Measurements from ENCODE around the gene LACTB.

LACTB gene

GRCh38 chr15:63157118-63157843 lies 35.6 kb downstream of the LACTB start, which contains the start of gene RPS27L:
RPS27L (minus strand) TSS chr15:63157477; CDS start chr15:63157405, 72 bp downstream.
- H3K79me2 ChIP-seq (ENCODE audit: control insufficient read depth, insufficient read depth, low read length) = peaks cover 2% of the 10 kb centered on the region
- no peaks in the 10 kb centered on the region for H3K36me3 ChIP-seq (ENCODE audit: control insufficient read depth, insufficient read depth, low read length)
- H2BK5ac ChIP-seq (ENCODE audit: low read length) = peak within 1 kb of the TSS; percentile 44
- H2BK120ac ChIP-seq (ENCODE audit: low read depth, low read length) = no peak within 1 kb of the TSS
- no peaks in the 10 kb centered on the region for H3K4me1 ChIP-seq (ENCODE audit: control insufficient read depth, low read depth, low read length)
- peak within 1 kb of the TSS; percentile 84 for H3K4me3 ChIP-seq (ENCODE audit: low read length)
- H2AK5ac ChIP-seq (ENCODE audit: low read length) = no peak within 1 kb of the TSS
- H3K56ac ChIP-seq (ENCODE audit: low read length) = peak within 1 kb of the TSS; percentile 95
- H3K23ac ChIP-seq (ENCODE audit: low read length) = no peak within 1 kb of the TSS
- H3K4ac ChIP-seq (ENCODE audit: low read depth, low read length) = peak within 1 kb of the TSS; percentile 88
- WGBS (ENCODE audit: extremely low coverage, insufficient coverage, low lambda C conversion rate) = no CpG with 5 or more reads among the region's 60 CpGs
- H4K5ac ChIP-seq (ENCODE audit: low read length) = no peak within 1 kb of the TSS
- peak within 1 kb of the TSS; percentile 85 for H3K27ac ChIP-seq (ENCODE audit: low read depth, low read length)
- peak within 1 kb of the TSS; percentile 72 for H3K18ac ChIP-seq (ENCODE audit: low read length)
- no peaks in the 10 kb centered on the region for H3K79me1 ChIP-seq (ENCODE audit: low read length)
- H4K8ac ChIP-seq (ENCODE audit: low read depth, low read length) = peak within 1 kb of the TSS; percentile 84
- peak; percentile 98 for DNase-seq
- H3K9ac ChIP-seq (ENCODE audit: low read length) = peak within 1 kb of the TSS; percentile 85
- H3K27me3 ChIP-seq (ENCODE audit: insufficient read depth, low read length, poor library complexity) = no peaks in the 10 kb centered on the region
- H2BK15ac ChIP-seq (replicated peaks; ENCODE audit: low read depth) = no peak within 1 kb of the TSS
- peak within 1 kb of the TSS; percentile 87 for H3K4me2 ChIP-seq (ENCODE audit: low read length)

GRCh38 chr15:63157891-63158431 lies 36.3 kb downstream of the LACTB start:
- H2BK15ac ChIP-seq (replicated peaks; ENCODE audit: low read depth) = no peak overlapping the region
- no peak overlapping the region for H2BK120ac ChIP-seq (ENCODE audit: low read depth, low read length)
- H3K4me2 ChIP-seq (ENCODE audit: low read length) = peak overlapping the region; percentile 45
- peak overlapping the region; percentile 85 for H3K27ac ChIP-seq (ENCODE audit: low read depth, low read length)
- H3K18ac ChIP-seq (ENCODE audit: low read length) = peak overlapping the region; percentile 72
- peak overlapping the region; percentile 85 for H3K9ac ChIP-seq (ENCODE audit: low read length)
- WGBS (ENCODE audit: extremely low coverage, insufficient coverage, low lambda C conversion rate) = no CpG with 5 or more reads among the region's 18 CpGs
- DNase-seq = peak; percentile 84
- peak overlapping the region; percentile 95 for H3K56ac ChIP-seq (ENCODE audit: low read length)
- H4K5ac ChIP-seq (ENCODE audit: low read length) = no peak overlapping the region
- no peaks in the 10 kb centered on the region for H3K36me3 ChIP-seq (ENCODE audit: control insufficient read depth, insufficient read depth, low read length)
- peak overlapping the region; percentile 75 for H3K4me3 ChIP-seq (ENCODE audit: low read length)
- H3K27me3 ChIP-seq (ENCODE audit: insufficient read depth, low read length, poor library complexity) = no peaks in the 10 kb centered on the region
- H3K4ac ChIP-seq (ENCODE audit: low read depth, low read length) = peak overlapping the region; percentile 87
- H2BK5ac ChIP-seq (ENCODE audit: low read length) = no peak overlapping the region
- peak overlapping the region; percentile 84 for H4K8ac ChIP-seq (ENCODE audit: low read depth, low read length)
- no peak overlapping the region for H2AK5ac ChIP-seq (ENCODE audit: low read length)
- no peaks in the 10 kb centered on the region for H3K79me1 ChIP-seq (ENCODE audit: low read length)
- H3K4me1 ChIP-seq (ENCODE audit: control insufficient read depth, low read depth, low read length) = no peaks in the 10 kb centered on the region
- H3K23ac ChIP-seq (ENCODE audit: low read length) = no peak overlapping the region
- H3K79me2 ChIP-seq (ENCODE audit: control insufficient read depth, insufficient read depth, low read length) = peaks cover 2% of the 10 kb centered on the region

GRCh38 chr15:63160638-63161037 lies 39.0 kb downstream of the LACTB start:
- H3K18ac ChIP-seq (ENCODE audit: low read length) = no peak overlapping the region
- H3K79me1 ChIP-seq (ENCODE audit: low read length) = no peaks in the 10 kb centered on the region
- no peaks in the 10 kb centered on the region for H3K27me3 ChIP-seq (ENCODE audit: insufficient read depth, low read length, poor library complexity)

GRCh38 chr15:63163217-63163616 lies 41.6 kb downstream of the LACTB start:
- Histone ChIP-seq H2BK120ac (ENCODE audit: low read depth, low read length) (no peak overlapping the region), H3K36me3 (ENCODE audit: control insufficient read depth, insufficient read depth, low read length) (no peaks in the 10 kb centered on the region), H4K5ac (ENCODE audit: low read length) (no peak overlapping the region), H3K79me2 (ENCODE audit: control insufficient read depth, insufficient read depth, low read length) (no peaks in the 10 kb centered on the region), H3K27ac (ENCODE audit: low read depth, low read length) (no peak overlapping the region), H3K18ac (ENCODE audit: low read length) (no peak overlapping the region), H2BK15ac (replicated peaks; ENCODE audit: low read depth) (no peak overlapping the region), H3K23ac (ENCODE audit: low read length) (no peak overlapping the region), H3K79me1 (ENCODE audit: low read length) (no peaks in the 10 kb centered on the region), H3K4ac (ENCODE audit: low read depth, low read length) (no peak overlapping the region), H2BK5ac (ENCODE audit: low read length) (no peak overlapping the region), H3K9ac (ENCODE audit: low read length) (no peak overlapping the region), H2AK5ac (ENCODE audit: low read length) (no peak overlapping the region), H3K4me1 (ENCODE audit: control insufficient read depth, low read depth, low read length) (no peaks in the 10 kb centered on the region), H3K4me3 (ENCODE audit: low read length) (no peak overlapping the region), H3K56ac (ENCODE audit: low read length) (no peak overlapping the region), H3K27me3 (ENCODE audit: insufficient read depth, low read length, poor library complexity) (no peaks in the 10 kb centered on the region), H4K8ac (ENCODE audit: low read depth, low read length) (no peak overlapping the region), H3K4me2 (ENCODE audit: low read length) (no peak overlapping the region)
- WGBS (ENCODE audit: extremely low coverage, insufficient coverage, low lambda C conversion rate) = no CpG with 5 or more reads among the region's 4 CpGs
- DNase-seq = no peak

More at GRCh38 chr15:63160638-63161037, 39.0 kb downstream of the LACTB start:
- H3K56ac ChIP-seq (ENCODE audit: low read length) = no peak overlapping the region
- no peak for DNase-seq
- H3K4me2 ChIP-seq (ENCODE audit: low read length) = no peak overlapping the region
- no peaks in the 10 kb centered on the region for H3K4me1 ChIP-seq (ENCODE audit: control insufficient read depth, low read depth, low read length)
- no peak overlapping the region for H4K5ac ChIP-seq (ENCODE audit: low read length)
- H2AK5ac ChIP-seq (ENCODE audit: low read length) = no peak overlapping the region
- H3K27ac ChIP-seq (ENCODE audit: low read depth, low read length) = no peak overlapping the region
- no peak overlapping the region for H2BK5ac ChIP-seq (ENCODE audit: low read length)
- H2BK120ac ChIP-seq (ENCODE audit: low read depth, low read length) = no peak overlapping the region
- no peak overlapping the region for H3K4ac ChIP-seq (ENCODE audit: low read depth, low read length)
- H3K4me3 ChIP-seq (ENCODE audit: low read length) = no peak overlapping the region
- no peak overlapping the region for H3K23ac ChIP-seq (ENCODE audit: low read length)
- H3K79me2 ChIP-seq (ENCODE audit: control insufficient read depth, insufficient read depth, low read length) = peaks cover 2% of the 10 kb centered on the region
- no peak overlapping the region for H4K8ac ChIP-seq (ENCODE audit: low read depth, low read length)
- H2BK15ac ChIP-seq (replicated peaks; ENCODE audit: low read depth) = no peak overlapping the region
- no peaks in the 10 kb centered on the region for H3K36me3 ChIP-seq (ENCODE audit: control insufficient read depth, insufficient read depth, low read length)
- H3K9ac ChIP-seq (ENCODE audit: low read length) = no peak overlapping the region

- H2BK5ac ChIP-seq (ENCODE audit: low read length) = no peak overlapping the region
- no peaks in the 10 kb centered on the region for H3K79me1 ChIP-seq (ENCODE audit: low read length)
- no peak overlapping the region for H3K56ac ChIP-seq (ENCODE audit: low read length)
- no peaks in the 10 kb centered on the region for H3K4me1 ChIP-seq (ENCODE audit: control insufficient read depth, low read depth, low read length)
- H3K23ac ChIP-seq (ENCODE audit: low read length) = no peak overlapping the region
- no peaks in the 10 kb centered on the region for H3K27me3 ChIP-seq (ENCODE audit: insufficient read depth, low read length, poor library complexity)
- no peak for DNase-seq
- H3K27ac ChIP-seq (ENCODE audit: low read depth, low read length) = no peak overlapping the region
- H2BK120ac ChIP-seq (ENCODE audit: low read depth, low read length) = no peak overlapping the region
- no peak overlapping the region for H3K4me2 ChIP-seq (ENCODE audit: low read length)
- no peak overlapping the region for H4K5ac ChIP-seq (ENCODE audit: low read length)
- WGBS (ENCODE audit: extremely low coverage, insufficient coverage, low lambda C conversion rate) = no CpG with 5 or more reads among the region's 6 CpGs
- no peak overlapping the region for H2AK5ac ChIP-seq (ENCODE audit: low read length)
- H3K79me2 ChIP-seq (ENCODE audit: control insufficient read depth, insufficient read depth, low read length) = no peaks in the 10 kb centered on the region
- no peak overlapping the region for H4K8ac ChIP-seq (ENCODE audit: low read depth, low read length)
- H2BK15ac ChIP-seq (replicated peaks; ENCODE audit: low read depth) = no peak overlapping the region
- H3K9ac ChIP-seq (ENCODE audit: low read length) = no peak overlapping the region
- no peak overlapping the region for H3K18ac ChIP-seq (ENCODE audit: low read length)
- H3K36me3 ChIP-seq (ENCODE audit: control insufficient read depth, insufficient read depth, low read length) = no peaks in the 10 kb centered on the region
- H3K4ac ChIP-seq (ENCODE audit: low read depth, low read length) = no peak overlapping the region
- H3K4me3 ChIP-seq (ENCODE audit: low read length) = no peak overlapping the region
Measured at GRCh38 chr15:63165166-63165859, 43.7 kb downstream of the LACTB start.

Measured in mesendoderm (in vitro differentiated cells).